CD8-positive, alpha-beta memory T cell (primary cell): ENCODE measurements around the gene SAFB. TPM values are rescaled to one million over a fixed set of nuclear protein-coding genes. Genes with fewer than 3 reads are reported as not detected.

Source experiments
- CTCF ChIA-PET: fragments of 350-600 bp; sonication (Branson Sonifier 250); formaldehyde crosslinking; loops from one replicate; lab custom pipeline; 2021; ENCODE audit warnings: antibody characterized with exemption; lab: Charles Lee
- POLR2A ChIA-PET: fragments of 350-600 bp; sonication (Branson Sonifier 250); formaldehyde crosslinking; loops from one replicate; lab custom pipeline; 2021; ENCODE audit warnings: antibody characterized with exemption; lab: Charles Lee
- DNase-seq, 5 donors: peaks; one replicate each; pipeline versions ENCODE4 v3.0.0 to v3.0.0-alpha.2; 2020 to 2022; ENCODE audit warnings: mixed read lengths in 1 of 5
- H3K27ac ChIP-seq: one replicate; pipeline ENCODE4 v1.7.0; 2013; ENCODE audit warnings: low read depth, mild to moderate bottlenecking, low read length, moderate library complexity
- H3K27me3 ChIP-seq: 2 replicates; pipeline ENCODE4 v1.7.0; 2013; ENCODE audit warnings: low read length, mild to moderate bottlenecking; ENCODE audit not compliant: insufficient read depth, poor library complexity, severe bottlenecking
- H3K36me3 ChIP-seq: 2 replicates; pipeline ENCODE4 v1.7.0; 2013; ENCODE audit warnings: mild to moderate bottlenecking, low read length, moderate library complexity; ENCODE audit not compliant: insufficient read depth
- H3K4me1 ChIP-seq: 2 replicates; pipeline ENCODE4 v1.7.0; 2013; ENCODE audit warnings: mild to moderate bottlenecking, low read length, moderate library complexity; ENCODE audit not compliant: insufficient read depth
- H3K4me3 ChIP-seq: 2 replicates; pipeline ENCODE4 v1.7.0; 2013; ENCODE audit warnings: mild to moderate bottlenecking, low read length
- H3K9me3 ChIP-seq: 2 replicates; pipeline ENCODE4 v1.7.0; 2013; ENCODE audit warnings: mild to moderate bottlenecking, low read length
- H3K27ac Mint-ChIP-seq, 8 donors: one replicate each; pipeline ENCODE4 v1.8.0; 2020 to 2021; ENCODE audit warnings: mixed read lengths in 8 of 8, mild to moderate bottlenecking in 6 of 8, inconsistent platforms in 3 of 8, moderate library complexity in 3 of 8
- H3K27me3 Mint-ChIP-seq, 2 donors: one replicate each; pipeline ENCODE4 v1.8.0; 2020 to 2021; ENCODE audit warnings: mixed read lengths in 2 of 2, mild to moderate bottlenecking in 1 of 2, moderate library complexity in 1 of 2
- H3K36me3 Mint-ChIP-seq, 3 donors: one replicate each; pipeline ENCODE4 v1.8.0; 2020 to 2021; ENCODE audit warnings: mixed read lengths in 3 of 3, inconsistent platforms in 1 of 3, mild to moderate bottlenecking in 1 of 3
- H3K4me1 Mint-ChIP-seq, 3 donors: one replicate each; pipeline ENCODE4 v1.8.0; 2020 to 2021; ENCODE audit warnings: mixed read lengths in 3 of 3, inconsistent platforms in 1 of 3, mild to moderate bottlenecking in 1 of 3
- H3K4me3 Mint-ChIP-seq, 7 donors: one replicate each; pipeline ENCODE4 v1.8.0; 2020 to 2021; ENCODE audit warnings: mixed read lengths in 7 of 7, mild to moderate bottlenecking in 6 of 7, moderate library complexity in 4 of 7, inconsistent platforms in 2 of 7
- H3K9me3 Mint-ChIP-seq, 5 donors: one replicate each; pipeline ENCODE4 v1.8.0; 2020 to 2022; ENCODE audit warnings: mixed read lengths in 5 of 5, mild to moderate bottlenecking in 3 of 5, moderate library complexity in 2 of 5, inconsistent platforms in 1 of 5
- polyA plus RNA-seq: library from polyadenylated mRNA; unstranded; fragments of 300-500 nt; fragmentation: Illumina TruSeq; gene quantifications from one replicate; pipeline ENCODE4 v1.2.3, GENCODE V29; 2021
- total RNA-seq, 2 experiments: library from RNA; stranded (reverse); gene quantifications; one replicate each; pipeline ENCODE4 v1.2.3, GENCODE V29; 2021

SAFB gene
- total and polyA plus RNA-seq, 3 experiments from 2014 or later: 103 to 132 (median 124) TPM

DNA sequence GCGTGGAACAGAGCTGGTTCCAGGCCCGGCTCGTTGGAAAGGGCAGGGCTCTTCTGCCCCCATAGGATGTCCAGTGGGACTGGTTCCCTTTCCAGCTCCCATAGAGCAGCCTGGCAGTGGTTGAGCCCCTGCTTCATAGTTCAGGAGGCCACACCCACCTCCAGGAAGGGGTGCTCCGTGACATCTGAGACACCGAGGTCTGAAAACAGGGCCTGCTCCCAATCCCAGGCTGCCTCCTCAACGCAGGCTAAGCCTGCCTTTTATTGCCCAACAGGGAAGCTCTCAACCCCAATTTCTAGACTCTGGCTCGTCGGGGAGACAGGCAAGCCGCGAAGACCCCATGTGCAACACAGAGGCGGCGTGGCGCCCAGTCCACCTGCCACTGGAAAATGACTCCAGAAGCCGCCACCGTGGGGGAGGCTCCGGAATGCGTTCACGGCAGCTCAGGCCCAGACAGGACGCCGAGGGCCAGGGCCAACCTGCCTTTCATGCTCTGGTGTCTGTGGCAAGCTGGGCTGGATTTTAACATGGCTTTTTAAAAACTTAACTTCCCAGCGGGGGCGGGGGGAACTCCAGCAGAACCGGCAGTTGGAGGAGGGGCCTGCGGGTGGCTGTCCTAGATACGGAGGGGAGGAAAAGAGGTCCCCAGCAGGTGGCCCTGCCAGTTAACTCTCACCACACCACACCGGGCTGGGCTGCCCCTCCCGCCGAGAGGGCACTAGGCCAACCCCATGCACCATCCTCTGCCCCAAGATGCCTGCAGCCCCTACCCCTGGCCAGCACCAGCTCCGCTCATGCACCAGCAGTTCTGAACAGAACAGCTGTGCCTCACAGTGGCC is 37.2 kb upstream of the SAFB start:
- Histone ChIP-seq H3K4me1 (peaks cover 12% of the 10 kb centered on the region), H3K36me3 (peaks cover 22% of the 10 kb centered on the region), H3K27me3 (no peaks in the 10 kb centered on the region), H3K27ac (no peak overlapping the region), H3K4me3 (no peak overlapping the region), H3K9me3 (no peaks in the 10 kb centered on the region)
- H3K4me1 Mint-ChIP-seq: peaks cover 0 to 12% (median 4%) of the 10 kb centered on the region in 3 donors
- ChIA-PET CTCF (no interaction called here), POLR2A (interaction anchor here (0.7 kb wide), 1 partner anchor 27 kb away, joined by 10 read pairs; no protein-coding TSS in a partner anchor)
- peak overlapping the region in 5 of 7 donors; percentile 8 to 76 (median 63) for H3K4me3 Mint-ChIP-seq
- no peaks in the 10 kb centered on the region for H3K9me3 Mint-ChIP-seq
- H3K36me3 Mint-ChIP-seq: peaks cover 0 to 72% (median 9%) of the 10 kb centered on the region in 3 donors
- H3K27ac Mint-ChIP-seq: peak overlapping the region in 6 of 8 donors; percentile 35 to 88 (median 77)
- H3K27me3 Mint-ChIP-seq: peaks cover 0 to 2% of the 10 kb centered on the region in 2 donors
- peak in 4 of 5 donors; percentile 17 to 53 (median 34) for DNase-seq

DNA sequence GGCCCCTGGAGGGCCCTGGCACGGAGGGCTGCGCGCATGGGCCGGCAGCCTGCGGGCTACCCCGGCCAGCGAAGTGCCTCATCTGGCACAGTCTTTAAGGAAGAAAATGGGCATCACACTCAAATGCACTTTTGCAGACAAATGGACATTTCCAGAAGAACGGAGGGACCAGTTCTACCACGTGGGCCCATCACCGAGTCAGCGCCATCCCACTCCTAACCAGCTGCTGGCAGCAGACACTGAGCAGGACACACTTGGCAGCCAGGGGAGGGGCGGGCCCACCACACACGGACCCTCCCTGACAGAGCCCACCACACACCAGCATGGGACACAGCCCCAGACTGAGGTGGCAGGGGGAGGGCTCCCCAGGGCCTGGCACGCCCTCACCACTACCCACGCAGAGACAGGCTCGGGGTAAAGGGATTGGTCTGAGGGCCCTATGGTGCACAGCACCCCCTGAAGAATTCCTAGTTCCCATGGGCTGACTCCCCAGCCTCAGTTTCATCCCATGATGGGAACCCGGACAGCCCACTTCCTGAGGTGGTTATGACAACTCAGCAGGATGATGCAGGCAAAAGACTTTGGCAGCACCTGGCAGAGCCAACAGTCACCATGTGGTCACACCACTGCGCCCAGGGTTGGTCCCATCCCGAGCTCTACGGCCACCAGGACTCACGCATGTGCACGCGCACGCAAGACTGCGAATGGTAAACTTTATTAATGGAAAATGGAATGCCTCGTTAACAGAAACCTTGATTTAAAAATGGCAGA is 36.4 kb upstream of the SAFB start:
- ChIA-PET CTCF (no interaction called here), POLR2A (no interaction called here)
- Histone ChIP-seq H3K4me1 (peaks cover 12% of the 10 kb centered on the region), H3K36me3 (peaks cover 28% of the 10 kb centered on the region), H3K9me3 (no peaks in the 10 kb centered on the region), H3K27ac (no peak overlapping the region), H3K27me3 (no peaks in the 10 kb centered on the region), H3K4me3 (no peak overlapping the region)
- DNase-seq: no peak
- Mint-ChIP-seq H3K4me3 (peak overlapping the region in 2 of 7 donors; percentile 8 to 40), H3K27me3 (peaks cover 0 to 2% of the 10 kb centered on the region in 2 donors), H3K36me3 (peaks cover 0 to 77% (median 9%) of the 10 kb centered on the region in 3 donors), H3K9me3 (no peaks in the 10 kb centered on the region), H3K27ac (peak overlapping the region in 3 of 8 donors; percentile 21 to 88 (median 48)), H3K4me1 (peaks cover 0 to 12% (median 4%) of the 10 kb centered on the region in 3 donors)

DNA sequence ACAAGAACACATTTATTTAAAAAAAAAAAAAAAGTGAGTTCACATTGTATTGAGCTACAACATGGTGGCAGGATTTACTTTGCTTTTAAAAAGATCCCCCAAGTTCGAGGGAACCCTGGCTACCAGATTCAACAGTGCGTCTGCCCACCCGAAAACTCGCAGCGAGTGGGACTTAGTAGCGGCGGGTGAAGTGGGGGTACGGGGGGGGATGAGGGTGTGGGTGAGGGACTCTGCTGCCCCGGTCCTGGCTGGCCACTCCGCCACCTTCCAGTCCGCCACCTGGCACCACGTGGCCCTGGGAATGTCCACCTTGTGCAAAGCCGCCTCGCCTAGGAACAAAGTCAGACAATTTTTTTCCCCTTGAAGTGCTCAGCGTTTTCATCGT is 35.8 kb upstream of the SAFB start:
- Mint-ChIP-seq H3K27ac (peak overlapping the region in 2 of 8 donors; percentile 43 to 48), H3K4me1 (peaks cover 0 to 12% (median 4%) of the 10 kb centered on the region in 3 donors), H3K36me3 (peaks cover 0 to 79% (median 9%) of the 10 kb centered on the region in 3 donors), H3K4me3 (no peak overlapping the region), H3K27me3 (peaks cover 0 to 2% of the 10 kb centered on the region in 2 donors), H3K9me3 (no peaks in the 10 kb centered on the region)
- CTCF ChIA-PET: no interaction called here
- Histone ChIP-seq H3K9me3 (no peaks in the 10 kb centered on the region), H3K4me3 (no peak overlapping the region), H3K27ac (no peak overlapping the region), H3K4me1 (peaks cover 12% of the 10 kb centered on the region), H3K27me3 (no peaks in the 10 kb centered on the region), H3K36me3 (peaks cover 33% of the 10 kb centered on the region)
- no peak for DNase-seq
- POLR2A ChIA-PET: no interaction called here

- no peak overlapping the region for H3K4me3 ChIP-seq
- no peaks in the 10 kb centered on the region for H3K27me3 ChIP-seq
- Mint-ChIP-seq H3K9me3 (no peaks in the 10 kb centered on the region), H3K4me3 (no peak overlapping the region), H3K27ac (peak overlapping the region in 1 of 8 donors; percentile 48), H3K27me3 (peaks cover 0 to 2% of the 10 kb centered on the region in 2 donors), H3K36me3 (peaks cover 0 to 80% (median 12%) of the 10 kb centered on the region in 3 donors), H3K4me1 (peaks cover 0 to 12% (median 4%) of the 10 kb centered on the region in 3 donors)
- no peak for DNase-seq
- ChIA-PET POLR2A (no interaction called here), CTCF (no interaction called here)
- peaks cover 39% of the 10 kb centered on the region for H3K36me3 ChIP-seq
- peaks cover 12% of the 10 kb centered on the region for H3K4me1 ChIP-seq
- no peaks in the 10 kb centered on the region for H3K9me3 ChIP-seq
- H3K27ac ChIP-seq: no peak overlapping the region
These were observed 35.2 kb upstream of the SAFB start for GRCh38 chr19:5587661-5588060.

GRCh38 chr19:5588441-5588840 is 34.4 kb upstream of the SAFB start:
- H3K36me3 Mint-ChIP-seq: peaks cover 0 to 83% (median 18%) of the 10 kb centered on the region in 3 donors
- H3K36me3 ChIP-seq: peaks cover 47% of the 10 kb centered on the region
- peak overlapping the region in 1 of 7 donors; percentile 43 for H3K4me3 Mint-ChIP-seq
- H3K27ac Mint-ChIP-seq: peak overlapping the region in 2 of 8 donors; percentile 19 to 47
- H3K9me3 Mint-ChIP-seq: no peaks in the 10 kb centered on the region
- CTCF ChIA-PET: no interaction called here
- H3K4me1 Mint-ChIP-seq: peaks cover 0 to 12% (median 4%) of the 10 kb centered on the region in 3 donors
- H3K4me3 ChIP-seq: no peak overlapping the region
- peaks cover 12% of the 10 kb centered on the region for H3K4me1 ChIP-seq
- no peaks in the 10 kb centered on the region for H3K9me3 ChIP-seq
- peaks cover 0 to 2% of the 10 kb centered on the region in 2 donors for H3K27me3 Mint-ChIP-seq
- POLR2A ChIA-PET: no interaction called here
- DNase-seq: no peak
- no peaks in the 10 kb centered on the region for H3K27me3 ChIP-seq
- H3K27ac ChIP-seq: no peak overlapping the region

- Mint-ChIP-seq H3K9me3 (no peaks in the 10 kb centered on the region), H3K4me1 (peaks cover 0 to 12% (median 4%) of the 10 kb centered on the region in 3 donors), H3K27me3 (peaks cover 0 to 2% of the 10 kb centered on the region in 2 donors), H3K36me3 (peaks cover 0 to 85% (median 19%) of the 10 kb centered on the region in 3 donors), H3K4me3 (no peak overlapping the region), H3K27ac (peak overlapping the region in 1 of 8 donors; percentile 47)
- Histone ChIP-seq H3K4me1 (peaks cover 12% of the 10 kb centered on the region), H3K4me3 (no peak overlapping the region), H3K27ac (no peak overlapping the region), H3K36me3 (peaks cover 50% of the 10 kb centered on the region), H3K27me3 (no peaks in the 10 kb centered on the region), H3K9me3 (no peaks in the 10 kb centered on the region)
- POLR2A ChIA-PET: no interaction called here
- no peak for DNase-seq
- CTCF ChIA-PET: no interaction called here
These were observed 33.8 kb upstream of the SAFB start for GRCh38 chr19:5588906-5589676.

GRCh38 chr19:5590151-5590864 is 32.6 kb upstream of the SAFB start:
- H3K9me3 Mint-ChIP-seq: no peaks in the 10 kb centered on the region

More at GRCh38 chr19:5590151-5590864, 32.6 kb upstream of the SAFB start:
- no peaks in the 10 kb centered on the region for H3K9me3 ChIP-seq
- Mint-ChIP-seq H3K27ac (no peak overlapping the region), H3K27me3 (peaks cover 0 to 2% of the 10 kb centered on the region in 2 donors), H3K36me3 (peaks cover 3 to 91% (median 24%) of the 10 kb centered on the region in 3 donors), H3K4me3 (peak overlapping the region in 1 of 7 donors; percentile 72), H3K4me1 (peaks cover 0 to 13% (median 6%) of the 10 kb centered on the region in 3 donors)
- CTCF ChIA-PET: no interaction called here
- no peak for DNase-seq
- peaks cover 61% of the 10 kb centered on the region for H3K36me3 ChIP-seq
- no peaks in the 10 kb centered on the region for H3K27me3 ChIP-seq
- peaks cover 11% of the 10 kb centered on the region for H3K4me1 ChIP-seq
- POLR2A ChIA-PET: no interaction called here
- H3K4me3 ChIP-seq: no peak overlapping the region
- no peak overlapping the region for H3K27ac ChIP-seq
